ENCODE measurements around the gene TSPO2. TPM values are rescaled to one million over a fixed set of nuclear protein-coding genes. Genes with fewer than 3 reads are reported as not detected.
"Not testable (repeated sequence)": the region's sequence is repeated elsewhere in the genome, so short reads cannot be mapped to it uniquely, and the experiment has no call there.

Gene TSPO2
- total RNA-seq, 1 donor: not detected

- no peak for DNase-seq (ENCODE audit: low read depth)
- no peak for TF ChIP-seq CTCF (IDR thresholded peaks at IDR 0.05; ENCODE audit: insufficient read depth, low read length)
- no peak overlapping the region for H3K4me3 ChIP-seq (ENCODE audit: low read depth, low read length)
Observed at GRCh38 chr6:41011673-41012072, 30.6 kb upstream of the TSPO2 start.

GRCh38 chr6:41013466-41014153 is 28.7 kb upstream of the TSPO2 start:
- H3K4me3 ChIP-seq (ENCODE audit: low read depth, low read length): no peak overlapping the region
- no peak for TF ChIP-seq CTCF (IDR thresholded peaks at IDR 0.05; ENCODE audit: insufficient read depth, low read length)
- DNase-seq (ENCODE audit: low read depth): no peak

- DNase-seq (ENCODE audit: low read depth): no peak
- no peak overlapping the region for H3K4me3 ChIP-seq (ENCODE audit: low read depth, low read length)
- TF ChIP-seq CTCF (IDR thresholded peaks at IDR 0.05; ENCODE audit: insufficient read depth, low read length): no peak
Observed at GRCh38 chr6:41014780-41015179, 27.5 kb upstream of the TSPO2 start.

GRCh38 chr6:41015860-41016259 is 26.4 kb upstream of the TSPO2 start:
- not testable (repeated sequence) for DNase-seq (ENCODE audit: low read depth); H3K4me3 ChIP-seq (ENCODE audit: low read depth, low read length)

- H3K4me3 ChIP-seq (ENCODE audit: low read depth, low read length): no peak overlapping the region
- no peak for DNase-seq (ENCODE audit: low read depth)
- TF ChIP-seq CTCF (IDR thresholded peaks at IDR 0.05; ENCODE audit: insufficient read depth, low read length): no peak
Observed at GRCh38 chr6:41017663-41018062, 24.6 kb upstream of the TSPO2 start.

GRCh38 chr6:41021832-41022231 is 20.4 kb upstream of the TSPO2 start:
- DNase-seq (ENCODE audit: low read depth): peak; percentile 49
- TF ChIP-seq CTCF (IDR thresholded peaks at IDR 0.05; ENCODE audit: insufficient read depth, low read length): peak; percentile 36

GRCh38 chr6:41022294-41022693 is 20.0 kb upstream of the TSPO2 start:
- H3K4me3 ChIP-seq (ENCODE audit: low read depth, low read length): no peak overlapping the region
- DNase-seq (ENCODE audit: low read depth): peak; percentile 43
- no peak for TF ChIP-seq CTCF (IDR thresholded peaks at IDR 0.05; ENCODE audit: insufficient read depth, low read length)

More at GRCh38 chr6:41021832-41022231, 20.4 kb upstream of the TSPO2 start:
- no peak overlapping the region for H3K4me3 ChIP-seq (ENCODE audit: low read depth, low read length)
